CD1c-positive myeloid dendritic cell (primary cell): Measurements from ENCODE around the gene PDE7B.
"Not testable (repeated sequence)": the region's sequence is repeated elsewhere in the genome, so short reads cannot be mapped to it uniquely, and the experiment has no call there.

ENCODE experiments used
- DNase-seq: peaks from one replicate; pipeline ENCODE4 v3.0.0-alpha.2; 2016; ENCODE audit errors: extremely low spot score

The PDE7B gene

DNA sequence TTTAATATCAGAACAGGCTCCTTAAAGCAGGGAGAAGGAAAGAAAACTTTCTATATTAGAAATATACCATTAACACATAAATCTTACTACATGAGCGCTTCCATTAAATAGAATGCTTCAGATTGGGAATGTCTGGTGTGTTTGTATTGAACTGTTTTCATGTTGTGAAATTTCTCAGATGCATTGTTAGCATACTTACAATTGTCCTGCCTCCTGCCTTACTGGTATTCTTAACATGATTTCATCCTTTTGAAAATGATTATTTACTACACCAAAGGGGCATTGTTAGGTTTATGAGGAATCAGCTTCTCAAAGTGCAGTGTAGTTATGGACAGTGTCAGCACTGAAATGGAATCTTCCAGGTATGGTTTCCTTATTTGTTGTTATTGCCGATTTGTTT lies 253.1 kb downstream of the PDE7B start:
- DNase-seq: no peak

- not testable (repeated sequence) for DNase-seq
Observed at GRCh38 chr6:136105797-136106196, 254.3 kb downstream of the PDE7B start.

DNA sequence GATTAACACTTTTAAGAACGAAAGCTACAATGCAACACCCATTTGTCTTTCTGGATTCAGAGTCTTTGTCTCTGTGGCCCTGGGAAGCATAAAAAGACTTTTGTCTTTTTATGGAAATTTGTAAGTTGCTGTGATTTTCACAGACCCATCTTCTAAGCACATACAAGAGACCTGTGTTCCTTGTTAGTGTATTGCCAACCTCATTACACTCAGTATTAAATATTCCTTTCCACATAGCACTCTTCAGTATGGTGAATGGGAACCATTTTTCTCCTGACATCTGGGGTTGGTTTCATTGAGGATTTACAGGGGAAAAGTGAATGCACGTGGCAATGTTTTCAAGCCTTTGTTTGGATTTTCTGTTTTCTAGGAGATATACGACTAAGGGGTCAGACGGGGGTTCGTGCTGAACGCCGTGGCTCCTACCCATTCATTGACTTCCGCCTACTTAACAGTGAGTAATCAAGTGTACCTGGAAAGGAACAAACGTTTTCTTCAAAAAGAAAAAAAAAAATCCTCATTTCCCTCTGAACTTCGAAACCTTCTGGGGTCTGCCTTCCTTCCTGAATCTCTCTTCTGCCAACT lies 257.0 kb downstream of the PDE7B start:
- DNase-seq: no peak

DNA sequence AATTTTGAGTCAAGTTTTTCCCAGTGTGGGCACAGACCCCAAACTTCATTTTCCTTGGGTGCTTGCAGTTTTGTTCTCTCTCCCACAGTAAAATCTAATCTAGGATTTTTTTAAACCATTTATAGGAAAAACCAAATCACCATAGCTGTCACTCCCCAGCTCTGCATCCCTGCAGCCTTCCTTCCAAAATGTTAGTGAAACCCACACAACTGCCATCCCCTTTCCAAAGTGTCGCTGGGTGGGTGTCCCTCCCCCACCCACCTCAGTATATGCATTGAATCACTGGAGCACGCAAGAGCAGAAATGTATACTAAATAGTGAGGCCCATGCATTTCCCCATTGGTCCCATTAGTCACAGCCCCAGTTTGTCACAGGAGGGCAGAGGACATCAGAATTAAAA lies 260.3 kb downstream of the PDE7B start:
- no peak for DNase-seq

DNA sequence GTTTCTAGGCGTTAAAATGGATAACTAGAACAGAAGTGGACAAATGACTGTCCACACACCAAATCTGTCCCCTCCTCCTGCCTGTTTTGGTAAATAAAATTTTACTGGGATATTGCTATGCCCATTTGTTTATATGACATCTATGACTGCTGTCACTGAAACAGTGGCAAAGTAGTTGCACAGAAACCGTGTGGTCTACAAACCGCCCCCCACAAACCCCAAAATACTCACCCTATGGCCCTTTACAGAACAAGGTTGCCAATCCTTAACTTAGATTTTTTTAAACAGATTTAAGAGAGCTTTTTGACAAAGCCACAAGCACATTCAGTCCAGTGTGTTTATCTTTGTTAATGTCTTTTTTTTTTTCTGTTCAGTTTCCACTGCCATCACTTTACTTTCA lies 260.8 kb downstream of the PDE7B start:
- DNase-seq: no peak

DNA sequence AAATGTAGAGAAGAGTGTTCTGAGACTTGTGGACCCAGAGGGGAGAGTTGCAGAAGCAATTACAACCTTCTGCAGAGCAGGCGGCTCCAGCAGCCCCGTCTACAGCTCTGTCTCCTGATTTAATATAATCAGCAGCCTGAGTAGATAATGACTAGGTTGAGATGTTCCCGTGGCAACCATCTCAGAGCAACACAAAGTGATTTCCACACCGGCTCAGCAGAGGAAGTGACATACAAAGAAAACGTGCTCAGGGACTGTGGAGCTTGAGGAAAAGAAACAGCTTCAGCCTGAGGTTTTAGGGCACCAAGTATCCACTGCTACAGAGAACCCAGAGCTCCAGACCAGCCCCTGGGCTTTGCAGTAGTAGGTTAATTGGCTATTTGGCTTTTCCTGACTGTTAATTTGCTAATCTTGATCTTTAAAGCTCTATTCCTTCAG lies 262.3 kb downstream of the PDE7B start:
- DNase-seq: peak; percentile 63

GRCh38 chr6:136114661-136115060 lies 263.2 kb downstream of the PDE7B start:
- DNase-seq: no peak

DNA sequence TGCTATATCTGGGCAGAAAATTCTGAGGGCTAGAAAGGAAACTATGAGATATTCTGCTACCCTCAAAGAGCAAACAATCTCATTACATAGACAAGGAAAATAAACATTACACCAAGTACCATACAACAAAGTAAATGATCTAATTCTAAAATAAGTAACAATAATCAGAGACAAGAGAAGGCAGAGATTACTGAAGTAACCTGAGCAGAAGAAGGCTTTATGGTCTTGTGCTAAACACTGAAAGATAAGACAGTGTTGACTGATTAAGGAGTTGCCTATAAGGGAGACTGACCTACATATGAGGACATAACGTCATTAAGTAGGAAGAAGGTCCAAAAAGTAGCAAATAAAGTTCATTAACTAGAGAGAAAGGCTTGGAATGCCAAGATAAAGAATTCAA lies 264.4 kb downstream of the PDE7B start:
- DNase-seq: no peak

DNA sequence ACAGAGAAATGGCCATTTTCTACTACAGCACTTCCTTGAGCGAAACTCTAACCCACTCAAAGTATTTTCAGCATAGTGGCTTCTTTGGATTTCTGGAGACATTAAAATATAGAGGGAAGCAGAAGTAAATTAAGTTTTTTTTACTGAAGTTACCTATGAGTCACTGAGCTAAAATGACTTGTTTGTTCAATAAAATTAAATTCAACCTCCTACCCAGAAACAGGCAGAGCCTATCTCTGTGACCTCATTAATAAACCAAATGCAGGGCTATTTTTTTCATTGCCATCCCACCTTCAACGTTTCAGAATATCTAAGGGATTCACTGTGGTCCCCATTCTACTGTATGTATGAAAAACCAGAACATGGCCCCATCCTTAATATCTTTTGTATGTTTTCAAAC lies 265.6 kb downstream of the PDE7B start:
- DNase-seq: no peak

- DNase-seq: no peak
Observed at GRCh38 chr6:136118787-136119186, 267.3 kb downstream of the PDE7B start.

GRCh38 chr6:136123468-136123867 lies 272.0 kb downstream of the PDE7B start:
- DNase-seq: no peak

GRCh38 chr6:136125585-136125984 lies 274.1 kb downstream of the PDE7B start:
- DNase-seq: no peak

- no peak for DNase-seq
Observed at GRCh38 chr6:136127873-136128272, 276.4 kb downstream of the PDE7B start.

DNA sequence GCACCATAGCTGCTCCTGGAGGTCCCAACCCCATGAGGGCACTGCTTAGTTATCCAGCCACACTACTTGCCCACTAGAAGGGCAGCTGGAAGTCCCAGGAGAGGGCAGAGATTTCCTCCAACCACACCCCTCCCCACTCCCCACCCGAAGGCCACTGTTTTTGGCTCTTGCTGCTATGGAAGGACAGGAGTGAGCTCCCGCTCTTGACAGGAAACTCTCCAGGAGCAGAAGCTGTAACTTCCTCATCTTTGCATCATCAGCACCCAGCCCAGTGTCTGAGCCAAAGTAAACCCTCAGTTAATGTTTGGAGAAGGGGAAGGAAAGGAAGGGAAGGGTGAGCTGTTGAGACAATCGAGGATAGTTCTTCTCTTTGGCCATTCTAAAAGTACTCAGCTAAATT lies 277.9 kb downstream of the PDE7B start:
- DNase-seq: no peak

DNA sequence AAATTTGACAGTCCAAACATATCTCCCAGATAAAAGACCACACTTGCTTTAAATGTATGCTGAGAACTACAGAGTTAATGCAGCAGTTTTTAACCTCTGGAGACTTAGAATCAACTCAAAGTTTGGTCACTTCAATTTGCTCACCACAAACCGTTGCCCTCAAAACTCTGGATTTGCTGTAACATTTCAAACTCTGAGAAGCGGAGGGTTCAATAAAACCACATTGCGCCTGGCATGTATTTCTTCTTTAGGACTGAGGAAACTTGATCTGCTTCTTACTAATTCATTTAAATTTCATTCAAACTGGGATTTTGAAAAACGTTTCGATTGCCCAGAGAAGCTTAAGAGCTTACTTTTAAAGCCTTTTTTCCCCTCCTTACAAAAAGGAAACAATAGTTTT lies 282.8 kb downstream of the PDE7B start:
- no peak for DNase-seq

- DNase-seq: no peak
Observed at GRCh38 chr6:136134751-136135150, 283.2 kb downstream of the PDE7B start.

GRCh38 chr6:136136274-136136673 lies 284.8 kb downstream of the PDE7B start:
- no peak for DNase-seq

GRCh38 chr6:136137008-136137692 lies 285.6 kb downstream of the PDE7B start:
- no peak for DNase-seq

- DNase-seq: no peak
Observed at GRCh38 chr6:136137739-136138402, 286.4 kb downstream of the PDE7B start.

GRCh38 chr6:136139111-136139510 lies 287.6 kb downstream of the PDE7B start:
- DNase-seq: not testable (repeated sequence)

- DNase-seq: no peak
Observed at GRCh38 chr6:136144251-136145023, 292.9 kb downstream of the PDE7B start.

DNA sequence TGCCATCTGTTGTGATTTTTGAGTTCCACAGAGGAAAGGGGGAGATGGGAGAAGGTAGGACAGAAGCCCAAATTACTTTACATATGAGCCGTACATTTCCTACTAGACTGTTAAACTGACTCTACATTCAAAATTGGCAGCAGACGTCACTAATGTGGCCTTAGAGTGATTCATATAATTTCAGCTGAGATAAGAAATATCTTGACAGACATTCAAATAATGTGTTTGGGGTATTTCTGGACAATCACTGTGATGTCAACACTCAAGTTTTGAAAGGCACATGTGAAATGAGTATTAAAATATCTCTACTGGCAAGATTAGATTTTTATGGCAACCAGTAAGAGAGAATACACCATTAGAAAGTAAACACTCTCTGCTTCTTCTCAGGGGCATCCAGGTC lies 294.6 kb downstream of the PDE7B start:
- no peak for DNase-seq
